Activated CD4-positive, alpha-beta T cell treated with anti-CD3 and anti-CD28 coated beads for 36 hours (primary cell): ENCODE results near the gene GDNF. TPM values are rescaled to one million over a fixed set of nuclear protein-coding genes. Genes with fewer than 3 reads are reported as not detected.

Experiments
- ATAC-seq: fragments of 200-7000 bp; cut with Tn5 transposase; one replicate; pipeline ENCODE4 v1.10.0; 2021; ENCODE audit warnings: mild to moderate bottlenecking, moderate library complexity
- CTCF ChIA-PET: fragments of 350-600 bp; sonication (Branson Sonifier 250); formaldehyde crosslinking; loops from one replicate; lab custom pipeline; 2021; ENCODE audit warnings: antibody characterized with exemption; lab: Charles Lee
- POLR2A ChIA-PET: fragments of 350-600 bp; sonication (Branson Sonifier 250); formaldehyde crosslinking; loops from one replicate; lab custom pipeline; 2021; ENCODE audit warnings: antibody characterized with exemption, inconsistent platforms; lab: Charles Lee
- DNase-seq: peaks from one replicate; pipeline ENCODE4 v3.0.0-alpha.2; 2020
- H3K27ac Mint-ChIP-seq: one replicate; pipeline ENCODE4 v1.8.0; 2021; ENCODE audit warnings: mixed read lengths
- H3K27me3 Mint-ChIP-seq: one replicate; pipeline ENCODE4 v1.8.0; 2021; ENCODE audit warnings: mixed read lengths
- H3K36me3 Mint-ChIP-seq: one replicate; pipeline ENCODE4 v1.8.0; 2021; ENCODE audit warnings: low read depth, mixed read lengths
- H3K4me1 Mint-ChIP-seq: one replicate; pipeline ENCODE4 v1.8.0; 2021; ENCODE audit warnings: mixed read lengths
- H3K4me3 Mint-ChIP-seq: one replicate; pipeline ENCODE4 v1.8.0; 2021; ENCODE audit warnings: mild to moderate bottlenecking, moderate library complexity, mixed read lengths
- H3K9me3 Mint-ChIP-seq: one replicate; pipeline ENCODE4 v1.8.0; 2021; ENCODE audit warnings: low read depth, mixed read lengths
- intact Hi-C, 2 experiments: fragments of 100-400 bp; cut with DNase I in 1 of 2; cut with micrococcal nuclease in 1 of 2; formaldehyde crosslinking; loops; one replicate each; pipeline versions ENCODE4 v1.14.2 to v1.15.1; 2022 to 2024; cut with DNase I, micrococcal nuclease
- total RNA-seq, 2 experiments: library from RNA; stranded (reverse); gene quantifications; one replicate each; pipeline ENCODE4 v1.2.3, GENCODE V29; 2021

Gene GDNF
- total RNA-seq, 2 experiments from 2014 or later, result not detected

DNA sequence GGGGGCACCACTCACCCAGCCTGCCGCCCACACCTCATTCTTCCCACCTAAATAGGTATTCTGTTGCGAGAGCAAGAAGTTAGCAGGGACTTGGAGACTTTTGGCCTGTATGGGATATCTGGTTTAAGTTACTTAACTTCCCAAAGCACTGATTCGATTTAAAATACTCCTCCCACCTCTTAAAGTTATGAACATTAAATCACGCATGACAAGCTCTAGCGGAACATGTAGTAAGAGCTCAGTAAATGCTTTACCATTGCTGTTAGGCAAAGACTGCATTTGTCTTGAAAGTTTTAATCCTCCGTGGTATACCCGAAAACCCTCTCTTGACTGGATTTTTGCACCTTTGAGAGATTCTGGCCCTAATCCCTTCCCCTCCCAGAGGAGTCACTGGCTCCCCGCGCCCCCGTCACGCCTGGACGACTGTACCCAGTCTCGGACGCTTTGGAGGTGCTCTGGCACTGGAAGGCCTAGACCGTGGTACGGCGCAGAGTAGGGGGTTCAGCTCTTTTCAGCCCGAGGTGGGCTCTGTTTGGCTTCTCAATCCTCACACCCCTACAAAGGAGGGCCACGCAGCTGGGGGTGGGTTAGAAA is 4.4 kb downstream of the GDNF start:
- POLR2A ChIA-PET, result no interaction called here
- H3K4me1 Mint-ChIP-seq, result peaks cover 26% of the 10 kb centered on the region
- intact Hi-C loops, result loop anchor here in 1 of 2 experiments (5.0 kb wide), 1 partner anchor 422 kb away; the partner anchor contains the start of gene EGFLAM

DNA sequence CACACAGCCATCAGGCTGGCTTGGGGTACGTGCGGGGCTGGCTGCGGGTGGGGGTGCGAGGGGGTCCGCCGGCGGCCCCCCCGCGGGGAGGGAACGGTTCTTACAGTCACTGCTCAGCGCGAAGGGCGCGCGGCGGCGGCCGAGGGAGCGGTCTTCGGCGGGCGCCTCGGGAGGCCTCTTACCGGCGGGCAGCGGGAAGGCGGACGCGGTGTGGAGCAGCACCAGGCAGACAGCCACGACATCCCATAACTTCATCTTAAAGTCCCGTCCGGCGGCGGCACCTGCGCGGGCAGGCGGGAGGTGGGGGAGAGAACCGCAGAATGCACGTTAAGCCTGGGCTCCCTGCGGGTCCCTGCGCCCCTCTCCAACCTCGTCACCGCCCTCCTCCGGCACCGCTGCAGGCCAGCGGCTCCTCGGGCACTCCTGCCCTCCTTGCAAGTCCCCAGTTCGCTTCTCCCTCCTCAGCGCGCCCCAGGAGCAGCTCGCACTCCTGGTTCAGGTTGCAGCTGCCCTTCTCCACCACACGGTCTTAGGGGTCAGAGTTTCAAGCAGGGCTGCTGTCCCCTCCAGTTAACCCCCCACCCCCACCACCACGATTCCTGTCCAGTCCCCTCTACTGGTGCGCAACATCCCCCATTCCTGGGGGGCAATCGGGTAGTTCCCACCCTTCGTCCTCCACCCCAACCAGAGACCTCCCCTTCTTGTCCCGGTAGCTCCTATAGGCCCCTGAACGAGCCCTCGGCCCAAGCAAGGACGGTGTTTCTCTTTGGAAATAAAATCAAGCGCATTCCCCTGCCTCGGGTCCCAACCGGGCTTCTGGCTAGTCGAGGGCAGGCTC is 5.1 kb downstream of the GDNF start:
- CTCF ChIA-PET, result interaction anchor here (2.9 kb wide), 1 partner anchor 358 kb away, joined by 25 read pairs; no protein-coding TSS in a partner anchor
- Mint-ChIP-seq H3K9me3 (no peaks in the 10 kb centered on the region), H3K4me3 (no peak overlapping the region), H3K27me3 (peaks cover 70% of the 10 kb centered on the region), H3K27ac (no peak overlapping the region), H3K4me1 (peaks cover 26% of the 10 kb centered on the region), H3K36me3 (no peaks in the 10 kb centered on the region)
- no peak for DNase-seq
- POLR2A ChIA-PET, result no interaction called here
- no peak for ATAC-seq
- intact Hi-C loops, result loop anchor here in 1 of 2 experiments (5.0 kb wide), 1 partner anchor 423 kb away; the partner anchor contains the start of gene EGFLAM

More for the DNA sequence above, 4.4 kb downstream of the GDNF start:
- no peaks in the 10 kb centered on the region for H3K36me3 Mint-ChIP-seq
- H3K27ac Mint-ChIP-seq, result no peak overlapping the region
- no peak overlapping the region for H3K4me3 Mint-ChIP-seq
- ATAC-seq (no peak), DNase-seq (no peak)
- no peaks in the 10 kb centered on the region for H3K9me3 Mint-ChIP-seq
- CTCF ChIA-PET, result interaction anchor here (0.5 to 2.9 kb wide), 2 partner anchors 14 to 357 kb away, joined by 3 to 25 read pairs; no protein-coding TSS in a partner anchor
- peaks cover 70% of the 10 kb centered on the region for H3K27me3 Mint-ChIP-seq

DNA sequence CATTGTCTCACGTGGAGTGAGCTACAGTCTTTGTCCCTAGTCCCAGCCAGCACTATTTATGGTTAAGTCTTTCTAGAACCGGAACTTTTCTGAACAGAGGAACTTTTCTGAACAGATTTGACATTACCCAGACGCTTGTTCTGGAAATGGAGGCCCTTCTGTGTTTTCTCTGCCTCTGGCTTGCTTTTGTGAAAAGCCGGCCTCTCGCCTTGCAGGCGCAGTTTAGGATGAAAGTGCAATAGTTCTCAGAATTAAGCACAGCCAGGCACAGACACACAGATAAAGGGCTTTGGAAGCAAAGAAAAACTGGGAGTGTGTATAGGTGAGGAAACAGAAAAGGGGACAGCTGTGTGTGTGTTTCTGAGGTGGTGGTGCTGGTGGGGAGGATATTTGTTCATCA is 5.9 kb downstream of the GDNF start:
- H3K4me3 Mint-ChIP-seq, result no peak overlapping the region
- H3K9me3 Mint-ChIP-seq, result no peaks in the 10 kb centered on the region
- ATAC-seq (no peak), DNase-seq (no peak)
- H3K4me1 Mint-ChIP-seq, result peaks cover 26% of the 10 kb centered on the region
- POLR2A ChIA-PET, result interaction anchor here (0.5 kb wide), 1 partner anchor 10 kb away, joined by 3 read pairs; no protein-coding TSS in a partner anchor
- CTCF ChIA-PET, result interaction anchor here (0.7 to 1.5 kb wide), 3 partner anchors 104 to 360 kb away, joined by 3 to 4 read pairs (median 3); no protein-coding TSS in a partner anchor
- no peaks in the 10 kb centered on the region for H3K36me3 Mint-ChIP-seq
- intact Hi-C loops, result no loop called here
- H3K27ac Mint-ChIP-seq, result no peak overlapping the region
- H3K27me3 Mint-ChIP-seq, result peaks cover 67% of the 10 kb centered on the region

DNA sequence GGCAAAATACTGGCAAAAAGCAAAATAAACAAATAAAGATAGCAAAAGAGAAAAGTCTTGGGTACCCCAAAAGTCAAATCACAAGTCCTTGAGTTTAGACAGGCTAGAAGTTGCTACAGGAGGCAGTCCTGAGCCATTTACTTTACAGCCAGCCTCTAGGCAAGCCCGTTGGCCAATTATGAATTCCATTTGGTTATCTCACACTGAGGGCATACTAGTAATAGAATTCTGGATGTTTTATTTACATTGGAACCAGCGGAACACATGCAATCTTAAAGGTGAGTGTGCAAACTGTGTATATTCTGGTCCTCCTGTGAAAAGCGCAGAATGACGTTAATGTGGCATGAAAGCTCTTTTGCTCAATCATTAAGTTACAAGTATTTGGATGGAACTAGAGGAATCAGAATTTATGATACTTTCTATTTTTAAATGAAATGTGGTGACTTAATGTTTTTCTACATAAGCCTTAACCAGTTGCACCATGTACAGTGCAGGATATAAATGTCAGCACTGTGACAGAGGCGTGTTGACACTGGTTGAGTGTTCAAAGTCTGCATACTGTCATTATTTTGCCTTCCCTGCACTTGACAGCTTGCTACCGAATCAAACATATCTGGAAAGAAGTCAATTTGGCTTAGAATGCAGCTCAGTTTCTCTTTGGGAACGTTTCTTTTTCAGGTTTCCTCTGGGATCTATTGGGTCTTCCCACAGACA is 7.9 kb downstream of the GDNF start:
- DNase-seq, result no peak
- H3K27ac Mint-ChIP-seq, result no peak overlapping the region
- CTCF ChIA-PET, result interaction anchor here (1.5 kb wide), 1 partner anchor 362 kb away, joined by 4 read pairs; no protein-coding TSS in a partner anchor
- POLR2A ChIA-PET, result no interaction called here
- H3K9me3 Mint-ChIP-seq, result no peaks in the 10 kb centered on the region
- no peak for ATAC-seq
- H3K4me3 Mint-ChIP-seq, result no peak overlapping the region
- H3K27me3 Mint-ChIP-seq, result peaks cover 49% of the 10 kb centered on the region
- peaks cover 9% of the 10 kb centered on the region for H3K4me1 Mint-ChIP-seq
- H3K36me3 Mint-ChIP-seq, result no peaks in the 10 kb centered on the region
- intact Hi-C loops, result no loop called here

DNA sequence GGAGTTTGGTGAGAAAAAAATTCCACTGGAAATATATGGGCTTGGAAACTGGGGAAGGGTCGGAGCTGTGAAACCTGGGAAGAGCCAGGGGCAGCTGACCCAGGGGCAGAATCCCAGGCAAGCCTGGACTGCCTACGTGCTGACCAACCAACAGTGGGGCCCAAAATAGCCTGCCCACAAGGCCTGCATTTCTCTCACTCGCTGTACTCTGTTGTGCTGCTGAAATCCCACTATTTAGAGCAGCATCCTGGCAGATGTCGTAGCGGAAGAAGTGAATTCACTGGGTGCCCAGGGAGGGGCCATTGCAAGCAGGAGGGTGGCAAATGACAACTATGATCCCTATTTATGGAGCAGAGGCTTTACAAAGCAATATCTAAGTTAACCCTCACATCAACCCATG is 9.5 kb downstream of the GDNF start:
- H3K27me3 Mint-ChIP-seq, result peaks cover 37% of the 10 kb centered on the region
- no peaks in the 10 kb centered on the region for H3K36me3 Mint-ChIP-seq
- intact Hi-C loops, result no loop called here
- no peaks in the 10 kb centered on the region for H3K9me3 Mint-ChIP-seq
- no peak for DNase-seq
- no peak for ATAC-seq
- no peak overlapping the region for H3K4me3 Mint-ChIP-seq
- ChIA-PET POLR2A (no interaction called here), CTCF (interaction anchor here (1.0 kb wide), 2 partner anchors 9 to 417 kb away, joined by 3 read pairs; no protein-coding TSS in a partner anchor)
- H3K4me1 Mint-ChIP-seq, result peaks cover under 1% of the 10 kb centered on the region
- no peak overlapping the region for H3K27ac Mint-ChIP-seq

DNA sequence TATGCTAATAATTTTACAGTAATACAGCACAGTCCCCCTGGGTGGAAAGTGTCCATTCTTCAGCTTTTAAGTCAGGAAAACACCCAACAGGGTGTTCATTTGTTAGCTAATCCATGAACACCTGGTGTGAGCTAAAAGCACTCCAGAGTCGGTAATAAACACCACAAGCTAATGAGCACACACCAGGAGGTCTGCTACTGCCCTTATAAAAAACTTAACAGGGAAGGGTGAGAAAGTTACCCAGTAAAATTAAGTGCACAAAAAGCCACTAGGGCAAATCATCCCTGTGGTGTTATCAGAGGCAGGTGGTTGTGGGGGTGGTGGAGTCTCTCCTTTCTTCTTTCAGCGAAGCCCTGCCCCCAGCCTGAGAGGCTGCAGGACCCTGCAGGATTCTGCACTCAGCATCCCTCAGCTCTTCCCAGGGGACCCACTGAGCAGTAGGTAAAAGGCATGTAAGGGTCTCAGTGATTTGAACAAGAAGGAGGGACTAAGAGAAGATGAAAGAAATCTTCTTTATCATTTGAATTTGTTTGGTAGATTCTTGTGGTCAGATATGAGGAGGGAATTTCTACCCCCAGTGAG is 14.4 kb downstream of the GDNF start:
- no peak overlapping the region for H3K4me3 Mint-ChIP-seq
- intact Hi-C loops, result no loop called here
- H3K27ac Mint-ChIP-seq, result no peak overlapping the region
- H3K27me3 Mint-ChIP-seq, result peaks cover 15% of the 10 kb centered on the region
- DNase-seq, result no peak
- POLR2A ChIA-PET, result no interaction called here
- H3K4me1 Mint-ChIP-seq, result no peaks in the 10 kb centered on the region
- H3K36me3 Mint-ChIP-seq, result no peaks in the 10 kb centered on the region
- no peaks in the 10 kb centered on the region for H3K9me3 Mint-ChIP-seq
- CTCF ChIA-PET, result no interaction called here
- ATAC-seq, result no peak

DNA sequence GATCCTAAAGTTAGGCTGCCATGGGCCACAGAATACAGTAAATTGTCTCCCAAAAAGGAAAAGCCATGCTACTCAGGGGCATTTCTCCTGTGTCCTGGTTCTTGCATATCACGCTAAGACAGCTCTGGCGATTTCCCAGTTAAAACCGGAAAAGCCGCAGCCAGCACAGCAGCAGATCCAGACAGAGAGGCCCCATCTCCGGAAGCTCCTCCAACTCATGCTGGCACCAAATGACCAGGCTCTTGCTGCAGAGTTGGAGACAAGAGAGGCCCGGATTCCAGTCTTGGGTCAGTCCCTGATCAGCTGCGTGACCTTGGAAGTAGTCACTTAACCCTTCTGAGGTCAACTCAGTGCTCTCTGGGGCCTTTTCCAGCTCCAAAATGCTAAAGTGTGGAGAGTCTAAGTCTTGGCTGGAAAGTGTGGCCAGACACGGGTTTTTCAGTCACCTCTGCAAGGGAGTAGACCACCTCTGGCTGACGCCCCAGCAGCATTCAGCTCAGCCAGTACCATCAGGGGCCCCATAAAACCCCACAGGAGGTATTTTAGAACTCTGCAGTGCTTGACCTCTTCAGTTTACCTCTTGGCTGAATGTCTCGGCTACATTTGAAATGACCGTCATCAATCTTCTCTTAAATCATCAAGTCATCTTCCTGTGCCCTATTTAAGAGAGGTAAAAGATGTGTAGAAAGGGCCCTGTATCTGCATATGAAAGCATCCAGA is 16.2 kb downstream of the GDNF start:
- H3K9me3 Mint-ChIP-seq, result no peaks in the 10 kb centered on the region
- ChIA-PET POLR2A (no interaction called here), CTCF (interaction anchor here (1.5 kb wide), 1 partner anchor 49 kb away, joined by 3 read pairs; no protein-coding TSS in a partner anchor)
- peaks cover 15% of the 10 kb centered on the region for H3K27me3 Mint-ChIP-seq
- intact Hi-C loops, result no loop called here
- H3K4me3 Mint-ChIP-seq, result no peak overlapping the region
- H3K27ac Mint-ChIP-seq, result no peak overlapping the region
- ATAC-seq, result no peak
- H3K4me1 Mint-ChIP-seq, result no peaks in the 10 kb centered on the region
- DNase-seq, result no peak
- no peaks in the 10 kb centered on the region for H3K36me3 Mint-ChIP-seq

DNA sequence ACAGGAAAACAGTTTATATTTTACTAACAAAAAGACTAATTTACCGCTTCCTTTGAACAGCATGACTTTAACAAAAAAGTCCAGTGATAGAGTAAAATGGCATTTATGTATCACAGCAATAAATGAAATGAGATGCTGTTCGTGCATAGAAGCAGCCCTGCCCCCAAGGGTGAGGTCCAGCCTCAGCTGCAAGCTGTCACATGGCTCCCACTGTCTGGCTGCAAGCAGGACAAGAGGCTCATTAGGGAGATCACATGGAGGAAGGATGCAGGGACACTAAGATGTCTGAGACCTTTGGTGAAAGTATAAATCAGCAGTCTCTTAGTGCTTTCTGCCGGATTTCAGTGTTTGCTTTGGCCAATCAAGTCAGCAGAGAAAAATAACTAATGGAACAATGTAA is 23.0 kb downstream of the GDNF start:
- Mint-ChIP-seq H3K4me1 (no peaks in the 10 kb centered on the region), H3K36me3 (no peaks in the 10 kb centered on the region), H3K27ac (no peak overlapping the region), H3K4me3 (no peak overlapping the region), H3K27me3 (peaks cover 13% of the 10 kb centered on the region), H3K9me3 (no peaks in the 10 kb centered on the region)
- ATAC-seq (no peak), DNase-seq (no peak)
- ChIA-PET POLR2A (no interaction called here), CTCF (no interaction called here)
- intact Hi-C loops, result no loop called here

DNA sequence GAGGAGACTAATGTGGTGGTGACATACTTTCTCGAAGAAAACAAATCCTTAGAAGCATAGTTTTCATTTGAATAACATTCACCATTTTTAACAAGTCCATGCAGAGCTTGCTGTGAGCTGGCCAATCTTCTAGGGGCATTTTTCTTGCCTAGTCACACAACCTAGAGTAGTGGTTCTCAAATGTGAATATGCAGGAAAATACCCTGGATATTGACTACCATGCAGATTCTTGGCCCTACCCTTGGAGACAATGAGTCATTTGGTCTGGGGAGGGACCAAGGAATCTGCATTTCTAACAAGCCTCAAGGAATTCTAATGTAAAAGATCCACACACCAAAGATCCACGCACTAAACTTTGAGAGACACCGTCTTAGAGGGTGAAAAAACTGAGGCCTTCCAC is 23.5 kb downstream of the GDNF start:
- Mint-ChIP-seq H3K27ac (no peak overlapping the region), H3K4me1 (no peaks in the 10 kb centered on the region), H3K36me3 (no peaks in the 10 kb centered on the region), H3K4me3 (no peak overlapping the region), H3K27me3 (peaks cover 13% of the 10 kb centered on the region), H3K9me3 (no peaks in the 10 kb centered on the region)
- no peak for ATAC-seq
- intact Hi-C loops, result no loop called here
- no peak for DNase-seq
- ChIA-PET CTCF (no interaction called here), POLR2A (interaction anchor here (0.6 kb wide), 1 partner anchor 94 kb away, joined by 3 read pairs; no protein-coding TSS in a partner anchor)

DNA sequence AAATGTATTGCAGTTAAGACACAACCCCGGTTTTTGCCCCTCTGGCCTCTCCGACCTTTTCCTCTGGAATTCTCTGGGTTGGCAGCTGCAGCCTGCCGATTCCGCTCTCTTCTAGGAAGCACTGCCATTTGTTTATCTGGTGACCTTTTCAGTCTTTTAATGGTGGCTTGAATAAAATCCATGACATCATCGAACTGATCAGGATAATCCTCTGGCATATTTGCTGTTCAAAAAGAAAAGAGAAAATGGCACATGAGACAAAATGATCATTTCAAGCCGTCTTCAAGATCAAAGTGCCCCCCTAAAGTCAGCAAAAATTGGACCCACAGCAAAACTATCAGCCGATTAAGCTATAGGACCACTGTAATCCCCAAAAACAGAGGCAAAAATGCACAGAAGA is 23.9 kb downstream of the GDNF start:
- no peak for ATAC-seq
- intact Hi-C loops, result no loop called here
- ChIA-PET CTCF (no interaction called here), POLR2A (interaction anchor here (0.6 kb wide), 1 partner anchor 95 kb away, joined by 3 read pairs; no protein-coding TSS in a partner anchor)
- no peaks in the 10 kb centered on the region for H3K36me3 Mint-ChIP-seq
- H3K4me1 Mint-ChIP-seq, result no peaks in the 10 kb centered on the region
- no peak overlapping the region for H3K4me3 Mint-ChIP-seq
- H3K9me3 Mint-ChIP-seq, result no peaks in the 10 kb centered on the region
- DNase-seq, result no peak
- H3K27ac Mint-ChIP-seq, result no peak overlapping the region
- peaks cover 13% of the 10 kb centered on the region for H3K27me3 Mint-ChIP-seq
